Stimulated activated naive CD4-positive, alpha-beta T cell treated with Interleukin-2 at 50 U/mL for 16 hours (primary cell): ENCODE results near the gene SIK2.
"Not testable (repeated sequence)": the region's sequence is repeated elsewhere in the genome, so short reads cannot be mapped to it uniquely, and the experiment has no call there.

ENCODE experiments used
- DNase-seq: peaks from one replicate; lab custom pipeline; 2025; lab: John Stamatoyannopoulos, UW

Gene SIK2

GRCh38 chr11:111624608-111625007 is 22.4 kb downstream of the SIK2 start:
- no peak for DNase-seq

DNA sequence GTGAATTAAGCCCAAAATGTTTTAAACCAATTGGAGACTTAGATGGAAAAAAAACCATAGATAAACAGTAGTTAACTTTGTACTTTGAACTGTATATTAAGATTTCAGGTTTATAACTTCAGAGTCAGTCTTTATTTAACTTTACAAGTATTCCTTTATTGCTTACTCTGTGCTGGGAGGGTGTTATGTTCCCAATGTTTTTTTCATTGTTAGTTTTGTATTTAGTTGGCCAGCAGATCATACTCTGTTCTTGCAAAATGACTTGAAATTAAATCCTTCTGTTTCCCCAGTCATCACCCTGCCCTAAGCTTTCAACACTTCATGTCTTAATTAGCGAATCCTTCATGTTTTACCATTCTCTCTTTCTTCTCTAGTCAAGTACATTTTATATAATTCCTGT is 25.3 kb downstream of the SIK2 start:
- DNase-seq, result no peak

DNA sequence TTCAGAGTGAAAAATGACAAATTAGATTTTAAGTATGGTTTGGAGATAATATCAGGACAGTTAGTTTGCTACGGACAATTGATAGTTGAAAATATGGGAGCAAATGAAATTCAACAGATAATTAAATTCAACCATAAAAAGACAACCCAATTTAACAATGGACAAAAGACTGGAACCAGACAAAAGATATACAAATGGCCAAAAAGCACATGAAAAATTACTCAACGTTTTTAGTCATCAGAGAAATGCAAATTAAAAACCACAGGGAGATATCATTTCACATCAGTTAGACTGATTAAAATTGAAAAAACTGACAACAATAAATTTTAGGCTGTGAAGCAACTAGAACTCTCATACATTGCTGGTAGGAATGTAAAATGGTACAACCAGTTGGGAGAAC is 27.2 kb downstream of the SIK2 start:
- DNase-seq, result no peak

DNA sequence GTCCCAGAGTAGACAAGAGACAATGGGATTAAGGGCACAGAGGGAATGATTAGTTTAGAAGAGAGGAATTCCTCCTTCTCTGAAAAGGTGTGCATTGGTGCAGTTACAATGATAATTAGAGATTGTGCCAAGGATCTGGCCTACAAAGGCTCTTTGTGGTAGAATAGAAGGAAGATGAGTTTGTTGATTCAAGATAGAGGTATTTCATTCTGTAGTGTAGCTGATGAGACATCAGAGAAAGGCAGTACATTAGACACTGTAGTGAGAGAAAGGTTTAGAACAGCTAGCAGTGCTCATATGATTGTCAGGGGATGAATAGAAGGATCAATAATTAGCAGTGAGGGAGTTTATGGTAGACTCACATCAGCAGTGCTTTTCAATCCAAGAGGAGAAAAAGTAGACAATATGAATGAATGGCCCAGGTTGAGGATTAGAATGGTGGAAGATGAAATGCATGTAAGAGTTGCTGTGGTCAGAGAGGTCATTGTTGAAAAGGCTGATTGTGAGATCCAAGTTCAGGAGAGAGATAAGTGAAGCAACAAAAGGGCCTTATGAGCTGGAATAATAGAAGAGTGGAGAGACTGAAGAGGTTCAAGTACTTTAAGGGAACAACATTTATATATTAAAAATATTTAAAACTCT is 28.9 kb downstream of the SIK2 start:
- DNase-seq, result no peak

DNA sequence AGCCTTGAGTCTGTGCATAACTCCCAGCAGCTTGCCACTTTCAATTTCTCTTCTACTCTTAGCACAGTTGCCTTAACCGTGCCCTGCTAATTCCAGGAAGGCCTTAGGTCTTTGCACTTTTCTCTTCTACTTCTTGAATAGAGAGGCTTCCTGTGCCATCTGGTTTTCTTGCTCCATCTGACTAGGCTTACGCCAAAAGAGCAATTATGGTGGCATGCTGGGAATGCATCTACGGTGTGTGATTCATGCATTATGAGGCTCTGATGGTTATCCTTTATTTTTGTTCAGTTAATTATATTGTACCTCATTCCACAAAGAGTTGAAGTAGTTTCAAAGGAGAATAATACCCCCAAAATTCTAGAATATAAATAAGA is 29.4 kb downstream of the SIK2 start:
- no peak for DNase-seq

DNA sequence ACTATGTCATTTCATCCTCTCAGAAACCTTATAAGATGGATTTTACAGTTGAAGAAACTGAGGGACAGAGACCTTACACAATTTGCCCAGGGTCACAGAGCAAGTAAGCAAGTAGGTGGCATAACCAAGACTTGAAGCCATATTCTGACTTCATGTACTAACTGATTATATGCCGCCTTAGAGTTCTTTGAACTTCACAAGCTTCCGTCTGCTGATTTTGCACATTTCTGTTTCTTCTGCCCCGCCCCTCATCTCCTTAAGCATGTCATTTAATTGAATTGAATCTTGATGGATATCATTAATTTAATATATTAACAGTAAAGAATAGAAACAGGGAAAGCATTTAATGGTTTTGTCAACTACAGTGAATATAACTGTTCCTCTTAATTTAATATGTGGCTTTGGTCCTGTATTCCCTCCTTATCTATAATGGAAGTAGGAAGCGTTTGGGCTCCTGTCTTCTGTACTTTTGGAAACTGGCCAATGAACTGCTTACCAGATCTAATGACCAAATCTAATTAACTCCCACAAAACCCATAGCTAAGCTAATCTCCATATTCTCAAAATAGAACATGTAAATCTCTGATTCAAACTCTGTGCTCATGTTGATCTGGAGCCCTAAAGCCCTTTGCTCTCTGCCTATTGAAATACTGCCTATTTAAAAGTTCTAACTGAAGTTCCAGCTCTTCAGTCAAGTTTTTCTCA is 30.4 kb downstream of the SIK2 start:
- DNase-seq, result no peak

GRCh38 chr11:111633248-111633647 is 31.0 kb downstream of the SIK2 start:
- DNase-seq, result no peak

GRCh38 chr11:111633756-111634362 is 31.6 kb downstream of the SIK2 start:
- DNase-seq, result no peak

DNA sequence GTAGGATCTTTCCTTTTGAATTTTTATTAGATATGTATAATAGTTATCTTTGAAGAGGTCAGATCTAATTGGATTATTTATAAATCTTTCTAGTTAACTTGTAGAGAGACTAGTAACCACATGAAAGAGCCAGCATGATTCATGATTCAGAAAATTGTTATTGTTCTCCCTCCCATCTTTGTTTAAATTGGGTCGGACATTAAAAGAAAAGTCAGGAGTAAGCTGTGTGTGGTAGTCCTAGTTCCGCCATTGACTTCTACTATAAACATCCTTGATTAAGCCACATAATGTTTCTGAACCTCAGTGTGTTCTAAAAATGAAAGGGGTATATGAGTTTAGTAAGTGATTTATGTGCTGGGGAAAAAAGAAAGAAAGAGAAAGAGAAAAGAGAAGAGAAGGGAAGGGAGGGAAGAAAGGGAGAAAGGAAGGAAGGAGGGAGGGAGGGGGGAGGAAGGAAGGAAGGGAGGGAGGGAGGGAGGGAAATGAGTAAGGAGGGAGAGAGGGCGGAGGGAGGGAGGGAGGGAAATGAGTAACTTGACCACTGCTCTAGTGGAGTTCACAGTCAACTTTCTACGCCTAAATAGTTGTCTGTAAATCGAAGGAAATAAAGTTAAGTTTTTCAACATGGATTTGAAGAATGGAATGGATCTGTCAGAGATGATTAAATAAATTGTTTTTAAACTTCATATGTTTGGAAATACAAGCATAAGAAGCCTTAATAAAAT is 32.9 kb downstream of the SIK2 start:
- DNase-seq, result no peak

DNA sequence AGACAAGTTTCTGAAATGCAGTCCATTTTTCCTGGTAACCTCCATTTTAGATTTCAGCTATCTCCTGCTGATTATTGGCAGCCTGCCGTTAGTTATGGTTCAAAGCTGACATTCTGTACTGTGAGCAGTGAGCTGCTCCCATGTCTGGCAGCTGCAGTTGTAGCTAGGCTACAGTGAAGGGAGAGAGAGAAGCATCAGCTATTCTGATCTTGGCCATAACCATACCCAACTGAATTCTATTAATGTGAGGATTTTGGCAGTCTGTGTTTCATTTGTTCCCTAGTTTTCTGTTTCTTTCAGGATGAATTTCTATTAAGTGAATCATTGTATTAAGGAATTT is 33.4 kb downstream of the SIK2 start:
- no peak for DNase-seq

DNA sequence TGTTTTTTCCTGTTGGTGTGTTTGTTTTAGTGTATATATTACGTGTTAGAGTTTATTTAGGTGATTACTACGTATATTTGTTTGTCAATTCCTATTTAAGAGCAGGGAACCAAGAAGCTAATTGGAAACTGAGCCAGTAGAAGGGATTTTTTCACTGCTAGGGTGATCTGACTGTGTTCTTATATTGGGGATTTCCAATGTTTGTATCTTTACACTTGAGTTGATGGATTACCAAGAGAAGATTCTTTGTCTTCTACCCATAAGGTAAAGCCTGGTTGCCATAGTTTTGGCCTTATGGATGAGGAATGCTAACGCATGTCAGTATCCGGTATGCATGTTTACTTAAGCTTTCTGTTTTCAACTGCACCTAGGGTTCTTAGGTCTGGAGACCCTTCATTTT is 35.6 kb downstream of the SIK2 start:
- DNase-seq, result no peak

- DNase-seq, result no peak
These were observed 37.1 kb downstream of the SIK2 start for GRCh38 chr11:111639226-111639925.

DNA sequence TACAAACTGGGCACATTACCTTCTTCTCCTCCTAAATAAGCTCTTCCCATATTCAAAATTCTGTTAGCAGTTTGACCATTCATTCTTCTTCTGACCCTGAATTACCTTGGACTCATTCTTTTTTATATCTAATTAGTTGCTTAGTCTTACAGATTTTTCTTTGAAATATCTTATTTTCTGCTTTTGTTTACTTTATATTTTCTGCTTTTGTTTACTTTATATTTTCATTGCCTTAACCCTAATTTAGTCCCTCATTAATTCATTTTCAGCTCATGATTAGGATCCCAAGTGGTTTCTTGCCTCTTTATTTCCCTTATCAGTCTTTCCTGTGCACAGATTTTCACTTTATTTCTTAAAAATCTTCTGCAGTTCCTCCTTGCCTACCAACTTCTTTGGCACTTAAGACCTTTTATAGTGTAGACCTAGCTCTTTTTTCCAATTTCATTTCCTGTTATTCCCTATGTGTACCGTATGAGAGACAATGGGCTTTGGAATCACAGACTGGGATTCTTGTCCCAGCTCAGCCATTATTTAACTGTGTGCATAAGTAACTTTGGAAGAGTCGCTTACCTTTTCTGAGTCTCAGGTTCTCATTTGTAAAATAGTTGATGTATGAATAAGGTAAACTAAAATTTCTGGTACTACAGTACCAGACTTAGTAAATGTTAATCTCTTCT is 39.2 kb downstream of the SIK2 start:
- no peak for DNase-seq

GRCh38 chr11:111642542-111642941 is 40.3 kb downstream of the SIK2 start:
- DNase-seq, result no peak

DNA sequence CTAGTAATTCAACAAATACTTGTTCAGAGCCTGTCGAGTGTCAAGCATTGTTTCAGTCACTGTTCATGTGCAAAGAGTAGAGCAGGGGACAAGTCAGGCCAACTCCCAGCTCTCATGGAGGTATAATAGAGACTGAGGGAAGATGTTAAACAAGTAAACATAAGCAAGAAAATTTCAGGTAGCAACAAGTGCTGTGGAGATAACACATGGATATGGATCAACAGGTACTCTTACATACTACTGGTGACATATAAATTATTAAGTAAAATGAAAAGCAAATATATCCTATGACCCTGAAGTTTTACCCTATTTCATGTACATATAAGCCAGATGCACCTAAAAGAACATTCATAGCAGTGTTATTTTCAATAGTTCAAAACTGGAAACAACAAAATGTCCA is 42.7 kb downstream of the SIK2 start:
- no peak for DNase-seq

- no peak for DNase-seq
These were observed 43.5 kb downstream of the SIK2 start for GRCh38 chr11:111645657-111646316.

DNA sequence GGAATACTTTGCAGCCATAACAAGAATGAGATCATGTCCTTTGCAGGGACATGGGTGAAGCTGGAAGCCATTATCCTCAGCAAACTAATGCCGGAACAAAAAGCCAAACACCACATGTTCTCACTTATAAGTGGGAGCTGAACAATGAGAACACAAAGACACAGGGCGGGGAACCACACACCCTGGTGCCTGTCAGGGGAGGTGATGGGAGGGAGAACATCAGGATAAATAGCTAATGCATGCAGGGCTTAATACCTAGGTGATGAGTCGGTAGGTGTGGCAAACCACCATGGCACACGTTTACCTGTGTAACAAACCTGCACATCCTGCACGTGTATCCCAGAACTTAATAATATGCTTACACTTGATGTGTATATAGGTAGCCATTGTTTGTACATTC is 49.1 kb downstream of the SIK2 start:
- DNase-seq, result not testable (repeated sequence)

DNA sequence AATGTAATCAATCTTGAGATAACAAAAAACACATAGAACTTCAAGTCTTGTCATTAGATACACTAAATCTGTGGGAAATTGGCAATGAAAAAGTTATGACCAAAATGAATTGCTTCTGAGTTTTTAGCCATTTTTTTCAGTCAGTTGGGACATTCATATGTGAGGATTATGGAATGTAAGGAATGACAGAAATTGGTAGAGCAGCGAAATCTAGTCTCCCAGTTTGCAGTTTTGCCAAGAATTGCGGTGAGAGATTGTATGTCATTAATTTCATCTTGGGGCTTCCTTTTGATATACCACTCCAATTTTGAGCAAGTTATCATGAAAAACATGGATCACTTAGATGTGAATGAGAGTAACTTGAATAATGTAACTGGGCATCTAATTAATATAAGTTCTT is 49.9 kb downstream of the SIK2 start:
- no peak for DNase-seq

DNA sequence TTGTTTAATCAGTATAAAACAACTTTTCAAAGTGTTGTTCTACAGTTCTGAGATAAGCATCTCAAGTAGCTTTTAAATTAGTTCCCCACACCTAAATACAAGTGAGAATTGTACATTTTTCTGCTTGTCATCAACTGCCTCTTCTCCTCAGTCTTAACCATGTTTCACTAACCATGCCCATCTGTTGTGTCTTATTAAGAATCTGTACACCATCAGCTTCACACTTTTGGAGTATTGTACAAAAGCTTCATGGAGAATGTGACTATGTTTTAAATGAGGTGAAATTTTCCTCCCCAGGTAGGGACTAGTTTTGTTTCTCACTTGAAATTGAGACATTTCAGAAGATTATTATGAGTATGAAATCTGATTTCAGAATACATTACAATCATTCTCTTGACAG is 52.4 kb downstream of the SIK2 start:
- no peak for DNase-seq

- DNase-seq, result no peak
These were observed 53.7 kb downstream of the SIK2 start for GRCh38 chr11:111655924-111656323.

- DNase-seq, result not testable (repeated sequence)
These were observed 55.7 kb downstream of the SIK2 start for GRCh38 chr11:111657905-111658304.
